GM23338 (cell line): ENCODE data around the gene SMG6. TPM values are rescaled to one million over a fixed set of nuclear protein-coding genes. Genes with fewer than 3 reads are reported as not detected.

Experiments
- ATAC-seq: fragments of 200-7000 bp; cut with Tn5 transposase; 3 replicates; pipeline ENCODE4 v1.9.1; 2020
- DNase-seq: peaks from one replicate; pipeline ENCODE4 v3.0.0-alpha.2; 2015; ENCODE audit warnings: low spot score
- H2AFZ ChIP-seq: fragments of 200-600 bp; sonication (generic); 2 replicates; pipeline ENCODE4 v1.8.0; 2016; ENCODE audit warnings: antibody characterized with exemption, mild to moderate bottlenecking, moderate library complexity
- H3F3A ChIP-seq: fragments of 200-600 bp; sonication (generic); replicated peaks from 2 replicates; pipeline ENCODE4 v1.8.0; 2017; ENCODE audit warnings: antibody characterized with exemption, mixed run types, low read depth
- H3K27ac ChIP-seq: fragments of 200-600 bp; sonication (generic); 2 replicates; pipeline ENCODE4 v1.6.1; 2016; ENCODE audit warnings: low read depth
- H3K27me3 ChIP-seq: fragments of 200-600 bp; sonication (generic); 2 replicates; pipeline ENCODE4 v1.8.0; 2016; ENCODE audit warnings: mild to moderate bottlenecking, mixed run types, moderate library complexity; ENCODE audit not compliant: insufficient read depth
- H3K36me3 ChIP-seq: fragments of 200-600 bp; sonication (generic); 2 replicates; pipeline ENCODE4 v1.8.0; 2016; ENCODE audit warnings: mild to moderate bottlenecking; ENCODE audit not compliant: insufficient read depth
- H3K4me1 ChIP-seq: fragments of 200-600 bp; sonication (generic); 2 replicates; pipeline ENCODE4 v1.8.0; 2016; ENCODE audit warnings: mild to moderate bottlenecking, moderate library complexity; ENCODE audit not compliant: insufficient read depth
- H3K4me2 ChIP-seq: fragments of 200-600 bp; sonication (generic); 2 replicates; pipeline ENCODE4 v1.7.1; 2017; ENCODE audit warnings: mixed run types
- H3K4me3 ChIP-seq: fragments of 200-600 bp; sonication (generic); 2 replicates; pipeline ENCODE4 v1.6.1; 2016; ENCODE audit warnings: mixed run types
- H3K79me2 ChIP-seq: fragments of 200-600 bp; sonication (generic); replicated peaks from 2 replicates; pipeline ENCODE4 v1.8.0; 2017; ENCODE audit warnings: mild to moderate bottlenecking; ENCODE audit not compliant: insufficient read depth
- H3K9me2 ChIP-seq: fragments of 200-600 bp; sonication (generic); 2 replicates; pipeline ENCODE4 v1.8.0; 2017; ENCODE audit not compliant: insufficient read depth
- H4K20me1 ChIP-seq: fragments of 200-600 bp; sonication (generic); replicated peaks from 2 replicates; pipeline ENCODE4 v1.8.0; 2017; ENCODE audit warnings: mild to moderate bottlenecking; ENCODE audit not compliant: insufficient read depth
- H3K27ac Mint-ChIP-seq: 2 replicates; pipeline ENCODE4 v1.8.0; 2020; ENCODE audit warnings: inconsistent platforms, mild to moderate bottlenecking, moderate library complexity, mixed read lengths
- H3K27me3 Mint-ChIP-seq: 3 replicates; pipeline ENCODE4 v1.8.0; 2022; ENCODE audit warnings: low read depth, mild to moderate bottlenecking, moderate library complexity, mixed read lengths, inconsistent platforms; ENCODE audit not compliant: insufficient read depth, poor library complexity
- H3K36me3 Mint-ChIP-seq: 3 replicates; pipeline ENCODE4 v1.8.0; 2021; ENCODE audit warnings: low read depth, mild to moderate bottlenecking, inconsistent platforms, moderate library complexity, mixed read lengths
- H3K4me1 Mint-ChIP-seq: 3 replicates; pipeline ENCODE4 v1.8.0; 2020; ENCODE audit warnings: mild to moderate bottlenecking, inconsistent platforms, mixed read lengths
- H3K4me3 Mint-ChIP-seq: 3 replicates; pipeline ENCODE4 v1.8.0; 2021; ENCODE audit warnings: moderate library complexity, mild to moderate bottlenecking, inconsistent platforms, mixed read lengths
- H3K9me3 Mint-ChIP-seq: 3 replicates; pipeline ENCODE4 v1.8.0; 2020; ENCODE audit warnings: moderate library complexity, mild to moderate bottlenecking, inconsistent platforms, mixed read lengths
- CTCF ChIP-seq, 2 experiments: fragments of 200-600 bp in 1 of 2; sonication (generic) in 1 of 2; conservative IDR thresholded peaks; 2 replicates each; pipeline versions ENCODE4 v1.5.1 to v1.6.1; 2016 to 2017; ENCODE audit warnings: antibody characterized with exemption in 2 of 2, low read depth in 2 of 2, mild to moderate bottlenecking in 2 of 2, moderate library complexity in 1 of 2
- ETS1 ChIP-seq: IDR thresholded peaks from 2 replicates; pipeline ENCODE4 v1.6.1; 2016; ENCODE audit warnings: antibody characterized with exemption
- EZH2phosphoT487 ChIP-seq: fragments of 200-600 bp; sonication (generic); IDR thresholded peaks from one replicate; pipeline ENCODE4 v1.8.1; 2018; ENCODE audit warnings: antibody characterized with exemption; ENCODE audit not compliant: unreplicated experiment
- POLR2AphosphoS5 ChIP-seq: IDR thresholded peaks from 2 replicates; pipeline ENCODE4 v1.6.1; 2016; ENCODE audit warnings: antibody characterized with exemption, low read depth
- REST ChIP-seq: IDR thresholded peaks from one replicate; pipeline ENCODE4 v1.6.1; 2018; ENCODE audit warnings: antibody characterized with exemption; ENCODE audit not compliant: unreplicated experiment
- polyA plus RNA-seq: library from polyadenylated mRNA; unstranded; fragments of >200 nt; fragmentation: Nextera tagmentation; extraction: Ambion mirVana; gene quantifications from 2 replicates; pipeline ENCODE4 v1.2.1, GENCODE V29; 2016
- total RNA-seq: library from RNA; depleted of rRNA; stranded (reverse); fragments of >200 nt; shearing (Covaris generic); gene quantifications from 2 replicates; pipeline ENCODE4 v1.2.3, GENCODE V29; 2014

SMG6 gene
- total and polyA plus RNA-seq, 2 experiments from 2014 or later, result 10.4 to 43.1 TPM

- no peak for TF ChIP-seq ETS1
- no peak for TF ChIP-seq POLR2AphosphoS5
Measured at GRCh38 chr17:2033153-2033552, 270.4 kb downstream of the SMG6 start (continued).

GRCh38 chr17:2030779-2031163 lies 272.8 kb downstream of the SMG6 start:
- Histone ChIP-seq H3K4me3 (peak overlapping the region; percentile 95), H3F3A (0 out of 2 replicates have a peak, but pooled peaks cover 4% of the 10 kb centered on the region), H3K79me2 (no peaks in the 10 kb centered on the region), H2AFZ (no peak overlapping the region), H4K20me1 (peaks cover 5% of the 10 kb centered on the region), H3K4me2 (peak overlapping the region; percentile 98), H3K9me2 (no peaks in the 10 kb centered on the region), H3K4me1 (peaks cover 3% of the 10 kb centered on the region; the same call in 1 of the 2 replicates), H3K27ac (no peak overlapping the region), H3K36me3 (no peaks in the 10 kb centered on the region), H3K27me3 (peaks cover 40% of the 10 kb centered on the region)
- DNase-seq, result no peak
- no peak for ATAC-seq
- Mint-ChIP-seq H3K27ac (peak overlapping the region; percentile 20; the same call in 1 of the 2 replicates), H3K4me1 (peaks cover 4% of the 10 kb centered on the region), H3K4me3 (peak overlapping the region; percentile 98), H3K36me3 (no peaks in the 10 kb centered on the region; the same call in 2 of the 3 replicates), H3K27me3 (peaks cover 42% of the 10 kb centered on the region), H3K9me3 (no peaks in the 10 kb centered on the region)
- TF ChIP-seq REST, result no peak
- no peak for TF ChIP-seq EZH2phosphoT487
- TF ChIP-seq CTCF (conservative IDR thresholded peaks at IDR 0.05; ENCODE audit: low read depth in 2 of 2), result peak; percentile 60 to 75
